GM19238 (cell line): Measurements from ENCODE around the gene DHRSX.
"Not testable (repeated sequence)": the region's sequence is repeated elsewhere in the genome, so short reads cannot be mapped to it uniquely, and the experiment has no call there.

Source experiments
- DNase-seq: peaks from one replicate; pipeline ENCODE4 v3.0.0; 2011; ENCODE audit warnings: low spot score; ENCODE audit not compliant: insufficient read length

Gene DHRSX

GRCh38 chrX:2498781-2499302 lies 1.9 kb downstream of the DHRSX start:
- no peak for DNase-seq

DNA sequence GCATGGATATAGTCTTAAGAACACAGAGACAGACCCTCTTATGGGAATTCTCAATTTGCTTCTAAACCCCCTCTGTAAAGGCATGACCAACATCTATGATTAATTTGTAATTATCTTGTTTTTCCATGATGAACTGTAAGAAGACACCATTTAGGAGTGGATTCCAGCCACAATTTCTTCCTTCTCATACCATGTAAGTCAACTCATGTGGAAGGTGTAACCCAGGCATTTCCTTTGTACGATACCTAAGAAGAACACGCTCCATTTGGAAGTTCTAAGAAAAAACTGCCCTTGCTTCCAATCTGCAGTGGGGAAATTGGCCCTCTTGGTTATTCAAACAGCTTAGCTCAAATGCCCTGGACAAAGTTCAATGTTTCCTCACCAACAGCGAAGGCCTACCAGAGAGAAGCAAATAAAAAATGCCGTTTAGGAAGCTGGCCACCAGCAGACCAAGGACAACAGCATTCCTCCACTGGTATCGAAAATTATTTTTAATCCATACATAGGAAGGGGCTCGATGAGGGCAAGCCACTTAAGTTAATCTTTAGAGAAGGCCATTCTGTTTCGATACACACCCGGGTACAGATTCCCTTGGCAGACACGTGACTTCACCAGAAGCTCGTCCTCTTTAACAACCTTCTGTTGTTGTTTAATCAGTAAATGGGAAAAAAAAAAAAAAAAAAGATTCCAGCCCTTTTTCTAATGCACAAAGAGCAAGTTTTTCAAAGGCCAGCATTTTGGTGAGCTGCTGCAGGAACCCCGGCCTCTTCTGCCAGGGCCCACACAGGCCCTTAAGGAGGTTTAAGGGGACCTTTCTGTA lies 2.6 kb downstream of the DHRSX start:
- DNase-seq, result no peak

DNA sequence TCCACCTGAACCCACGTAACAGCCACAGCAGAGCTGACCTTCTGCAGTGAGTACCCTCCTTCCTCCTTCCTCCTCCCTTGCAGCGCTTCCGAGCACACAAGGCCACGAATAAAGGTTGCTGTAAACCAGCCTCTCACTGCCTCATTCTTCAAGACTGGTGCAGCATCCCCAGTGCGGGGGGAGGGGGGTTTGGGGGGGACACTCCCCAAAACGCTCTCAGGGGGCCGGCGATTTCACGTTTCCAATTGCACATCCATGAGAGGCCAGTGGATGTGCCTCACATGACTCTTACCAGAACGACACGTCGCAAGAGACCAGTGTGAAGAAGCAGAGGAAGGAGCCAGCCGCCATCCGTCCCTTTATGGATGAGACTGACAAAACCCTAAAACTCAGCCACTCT lies 5.2 kb downstream of the DHRSX start:
- no peak for DNase-seq

DNA sequence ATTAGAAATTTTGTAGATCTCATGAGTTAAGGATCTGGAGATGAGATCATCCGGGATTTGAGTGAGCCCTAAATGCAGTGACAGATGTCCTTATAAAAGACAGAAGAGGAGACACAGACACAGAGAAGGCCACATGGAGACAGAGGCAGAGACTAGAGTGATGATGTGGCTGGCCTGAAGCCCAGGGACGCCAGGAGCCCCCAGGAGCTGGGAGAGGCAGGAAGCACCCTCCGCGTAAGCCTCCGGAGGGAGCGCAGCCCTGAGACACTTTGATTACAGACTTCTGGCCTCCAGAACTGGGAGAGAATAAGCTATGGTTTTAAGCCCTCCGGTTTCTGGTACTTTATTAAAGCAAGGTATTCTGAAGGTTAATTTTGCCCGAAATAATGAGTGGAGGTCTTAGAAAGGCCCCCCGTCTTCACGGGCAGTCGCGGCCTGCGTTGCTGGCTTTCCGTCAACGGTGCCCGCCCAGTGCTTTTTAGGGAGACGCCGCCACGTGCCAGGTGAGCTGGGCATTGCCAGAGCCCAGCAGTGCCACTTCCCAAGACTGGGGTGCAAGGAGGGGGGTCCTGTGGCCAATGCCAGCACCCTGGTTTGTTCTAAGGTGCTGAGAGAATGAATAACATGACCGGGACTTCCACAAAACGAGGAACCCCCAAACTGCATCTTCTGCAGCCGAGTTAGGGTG lies 8.1 kb downstream of the DHRSX start:
- DNase-seq, result no peak

DNA sequence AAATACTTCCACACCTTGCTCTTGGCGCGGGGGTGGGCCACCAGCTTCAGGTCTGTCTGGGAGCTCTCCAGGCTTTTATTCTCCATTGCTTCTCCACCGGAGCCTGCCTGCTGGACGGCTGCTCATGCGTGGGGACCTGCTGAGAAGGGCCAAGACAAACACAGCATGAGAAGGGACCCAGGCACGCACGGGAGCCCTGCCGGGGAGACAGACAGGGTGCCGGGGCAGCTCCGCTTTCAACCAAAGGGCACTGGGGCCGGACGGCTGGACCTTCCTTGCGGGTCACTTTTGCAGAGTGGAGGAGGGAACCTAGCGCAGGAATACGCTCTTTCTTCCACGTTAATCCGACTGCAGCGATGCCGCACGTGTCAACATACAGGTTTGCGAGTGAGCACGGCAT lies 10.1 kb downstream of the DHRSX start:
- no peak for DNase-seq

GRCh38 chrX:2489446-2490445 lies 11.0 kb downstream of the DHRSX start:
- DNase-seq, result no peak

DNA sequence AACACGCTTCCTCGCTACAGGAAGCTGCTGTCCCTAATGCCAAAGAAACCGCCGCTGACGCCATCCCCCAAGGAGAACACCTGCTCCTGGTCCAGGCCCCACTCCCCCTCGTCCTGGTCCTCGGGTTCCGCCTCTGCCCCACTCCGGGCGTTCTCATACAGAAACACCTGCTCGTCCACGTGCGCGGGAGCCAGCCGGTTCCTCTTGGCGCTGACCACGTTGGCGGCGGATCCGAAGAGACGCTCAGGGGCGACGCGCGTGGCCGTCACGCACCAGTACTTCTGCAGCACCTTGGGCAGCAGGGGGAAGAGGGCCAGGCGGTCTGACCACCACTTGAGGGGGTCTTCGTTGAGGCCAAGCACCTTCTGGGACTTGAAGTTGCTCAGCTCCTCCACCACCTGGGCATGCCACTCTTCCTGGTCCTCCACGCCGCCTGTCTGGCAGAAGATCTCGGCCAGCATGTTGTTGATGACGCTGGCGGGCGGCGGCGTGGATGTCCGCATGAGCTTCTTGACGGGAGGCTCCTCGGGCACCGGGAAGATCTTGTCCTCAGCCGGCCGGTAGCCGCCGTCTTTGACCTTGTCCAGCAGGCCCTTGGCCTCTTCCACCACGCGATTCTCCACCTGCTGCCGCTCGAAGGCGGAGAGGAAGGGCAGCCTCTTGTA lies 12.0 kb downstream of the DHRSX start:
- DNase-seq, result no peak

GRCh38 chrX:2487366-2487765 lies 13.4 kb downstream of the DHRSX start:
- DNase-seq, result no peak

GRCh38 chrX:2486476-2487133 lies 14.2 kb downstream of the DHRSX start:
- no peak for DNase-seq

DNA sequence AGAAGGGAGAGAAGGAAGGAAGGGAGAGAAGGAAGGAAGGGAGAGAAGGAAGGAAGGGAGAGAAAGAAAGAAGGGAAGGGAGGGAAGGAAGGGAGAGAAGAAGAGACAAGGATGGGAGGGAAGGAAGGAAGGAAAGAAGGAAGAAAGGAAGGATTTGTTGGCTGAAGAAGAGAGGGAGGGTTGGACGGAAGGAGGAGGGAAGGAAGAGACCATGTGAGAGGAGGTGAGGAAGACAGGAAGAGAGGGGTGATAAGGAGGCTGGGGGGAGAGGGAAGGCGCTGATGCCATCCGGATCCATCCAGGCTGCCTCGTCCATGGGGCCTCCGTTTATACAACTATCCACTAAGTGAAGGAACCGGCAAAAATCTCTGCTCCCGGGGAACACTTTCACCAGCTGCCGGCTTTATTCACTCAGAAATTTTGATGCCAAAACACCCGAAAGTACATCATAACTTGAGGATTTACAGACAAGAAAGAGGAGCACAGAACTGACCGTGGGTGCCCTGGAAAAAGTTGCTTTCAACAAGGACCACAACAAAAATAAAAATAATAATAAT lies 14.9 kb downstream of the DHRSX start:
- no peak for DNase-seq

- DNase-seq, result no peak
These were observed 15.8 kb downstream of the DHRSX start for GRCh38 chrX:2484721-2485648.

DNA sequence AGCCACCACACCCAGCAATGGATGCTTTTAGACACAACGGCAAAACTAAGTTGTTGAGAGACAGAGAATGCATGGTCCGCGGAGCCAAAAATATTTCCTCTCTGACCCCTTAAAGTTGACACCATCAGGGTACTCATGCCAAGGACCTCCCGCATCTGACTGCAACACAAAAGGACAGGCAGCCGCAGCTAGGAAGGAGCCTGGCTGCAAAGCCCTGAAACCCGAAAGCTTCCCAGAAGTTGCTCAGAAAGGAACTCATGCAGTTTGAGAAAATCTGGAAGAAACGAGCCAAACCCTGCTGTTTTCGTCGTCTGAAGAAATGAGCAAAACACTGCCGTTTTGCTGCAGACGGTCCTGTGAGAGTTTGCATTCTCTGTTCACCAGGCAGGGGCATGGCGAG lies 16.5 kb downstream of the DHRSX start:
- no peak for DNase-seq

DNA sequence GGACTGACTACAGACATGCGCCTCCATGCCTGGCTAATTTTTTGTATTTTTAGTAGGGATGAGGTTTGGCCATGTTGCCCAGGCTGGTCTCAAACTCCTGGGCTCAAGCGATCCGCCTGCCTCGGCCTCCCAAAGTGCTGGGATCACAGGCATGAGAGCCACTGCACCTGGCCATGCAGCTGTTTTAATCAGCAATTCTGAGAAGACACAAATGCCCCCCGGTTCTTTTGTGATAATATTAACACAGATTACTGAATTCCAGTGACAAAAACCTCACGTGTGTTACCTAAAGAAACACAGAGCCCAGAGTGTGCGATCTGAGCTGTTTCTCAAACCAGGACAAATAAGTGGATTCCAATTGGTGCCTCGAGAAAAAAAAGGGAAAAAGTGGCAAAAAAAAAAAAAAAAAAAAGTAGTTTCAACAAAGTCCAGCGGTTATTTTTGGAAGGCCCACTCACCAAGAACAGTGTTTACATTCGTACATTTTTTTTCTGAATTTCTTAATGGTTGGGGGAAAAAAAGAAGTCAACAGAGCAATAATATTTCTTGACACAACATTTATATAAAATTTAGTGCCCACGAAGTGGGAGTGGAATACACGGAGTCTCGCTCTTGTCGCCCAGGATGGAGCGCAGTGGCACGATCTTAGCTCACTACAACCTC lies 17.2 kb downstream of the DHRSX start:
- no peak for DNase-seq

DNA sequence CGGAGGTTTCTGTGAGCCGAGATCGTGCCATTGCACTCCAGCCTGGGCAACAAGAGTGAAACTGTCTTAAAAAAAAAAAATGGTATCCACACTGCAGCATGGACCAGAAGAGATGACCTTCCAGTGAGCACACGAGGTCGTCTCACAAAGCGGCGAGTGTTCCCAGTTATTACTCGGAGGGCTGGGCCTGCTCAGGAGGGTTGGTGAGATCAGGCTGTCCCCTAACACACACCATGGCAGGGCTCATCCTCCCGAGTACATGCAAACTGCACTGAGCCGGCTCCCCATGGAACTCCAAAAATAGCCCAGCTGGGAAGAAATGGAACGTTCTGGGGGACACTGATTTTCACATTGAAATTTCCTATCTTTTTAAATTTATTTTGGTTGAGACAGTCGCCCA lies 19.2 kb downstream of the DHRSX start:
- not testable (repeated sequence) for DNase-seq

- not testable (repeated sequence) for DNase-seq
These were observed 20.8 kb downstream of the DHRSX start for GRCh38 chrX:2479982-2480381.

GRCh38 chrX:2479420-2479780 lies 21.4 kb downstream of the DHRSX start:
- DNase-seq, result no peak

- DNase-seq, result no peak
These were observed 22.0 kb downstream of the DHRSX start for GRCh38 chrX:2478546-2479419.

DNA sequence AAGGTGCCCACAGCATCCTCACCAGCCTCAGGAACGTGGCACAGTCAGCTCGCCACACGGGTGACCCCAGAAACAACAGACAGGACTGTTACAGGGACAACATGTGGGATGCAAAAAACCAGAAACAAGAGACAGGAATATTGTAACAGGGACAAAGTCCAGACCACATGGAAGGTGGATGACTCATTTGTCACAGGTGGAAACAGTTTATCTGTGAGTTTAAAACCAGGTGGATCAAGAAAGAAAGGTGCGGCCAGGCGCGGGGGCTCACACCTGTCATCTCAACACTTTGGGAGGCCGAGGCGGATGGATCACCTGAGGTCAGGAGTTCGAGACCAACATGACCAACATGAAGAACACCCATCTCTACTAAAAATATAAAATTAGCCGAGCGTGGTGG lies 23.5 kb downstream of the DHRSX start:
- DNase-seq, result not testable (repeated sequence)
